IPS-15b (cell line): ENCODE data around the gene ISY1.
"Not testable (repeated sequence)": the region's sequence is repeated elsewhere in the genome, so short reads cannot be mapped to it uniquely, and the experiment has no call there.

ENCODE experiments used
- H3K27me3 ChIP-seq: one replicate; pipeline ENCODE4 v1.6.1; 2013; ENCODE audit warnings: low read length; ENCODE audit not compliant: control insufficient read depth, insufficient read depth
- H3K36me3 ChIP-seq: one replicate; pipeline ENCODE4 v1.6.1; 2013; ENCODE audit warnings: low read length; ENCODE audit not compliant: control insufficient read depth, insufficient read depth
- H3K4me1 ChIP-seq: one replicate; pipeline ENCODE4 v1.6.1; 2013; ENCODE audit warnings: mild to moderate bottlenecking, low read length; ENCODE audit not compliant: control insufficient read depth, insufficient read depth
- H3K4me3 ChIP-seq: one replicate; pipeline ENCODE4 v1.5.1; 2013; ENCODE audit warnings: low read depth, low read length
- H3K9ac ChIP-seq: one replicate; pipeline ENCODE4 v1.6.1; 2013; ENCODE audit warnings: low read depth, mild to moderate bottlenecking, low read length
- H3K9me3 ChIP-seq: one replicate; pipeline ENCODE4 v1.6.1; 2013; ENCODE audit warnings: mild to moderate bottlenecking, low read length; ENCODE audit not compliant: control insufficient read depth, insufficient read depth

Gene ISY1

GRCh38 chr3:129100274-129100673, 60.6 kb downstream of the ISY1 start:
- Histone ChIP-seq H3K9ac (no peak overlapping the region), H3K27me3 (no peaks in the 10 kb centered on the region), H3K4me1 (no peaks in the 10 kb centered on the region), H3K9me3 (no peaks in the 10 kb centered on the region), H3K36me3 (peaks cover 6% of the 10 kb centered on the region), H3K4me3 (no peak overlapping the region)

DNA sequence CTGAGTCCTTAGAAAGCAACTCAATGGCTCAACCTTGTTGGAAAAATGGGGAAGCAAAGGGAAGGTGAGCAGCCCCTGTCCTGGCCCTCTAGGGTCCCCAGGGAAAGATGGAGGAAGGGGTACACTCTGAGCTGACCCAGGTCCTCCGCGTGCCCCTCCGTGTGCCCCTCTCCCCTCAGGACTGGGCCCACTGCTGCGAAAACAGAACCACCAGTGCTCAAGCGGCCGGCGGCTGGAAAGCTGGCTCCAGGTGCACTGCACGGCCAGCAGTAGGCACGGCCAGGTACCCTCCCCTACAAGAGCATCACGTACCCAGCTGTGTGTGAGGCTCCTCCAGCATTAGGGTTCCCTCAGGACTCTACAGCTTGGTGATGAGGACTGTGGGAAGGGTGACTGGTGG, 65.6 kb downstream of the ISY1 start:
- Histone ChIP-seq H3K9ac (no peak overlapping the region), H3K9me3 (no peaks in the 10 kb centered on the region), H3K36me3 (peaks cover 10% of the 10 kb centered on the region), H3K4me3 (no peak overlapping the region), H3K27me3 (no peaks in the 10 kb centered on the region), H3K4me1 (no peaks in the 10 kb centered on the region)

DNA sequence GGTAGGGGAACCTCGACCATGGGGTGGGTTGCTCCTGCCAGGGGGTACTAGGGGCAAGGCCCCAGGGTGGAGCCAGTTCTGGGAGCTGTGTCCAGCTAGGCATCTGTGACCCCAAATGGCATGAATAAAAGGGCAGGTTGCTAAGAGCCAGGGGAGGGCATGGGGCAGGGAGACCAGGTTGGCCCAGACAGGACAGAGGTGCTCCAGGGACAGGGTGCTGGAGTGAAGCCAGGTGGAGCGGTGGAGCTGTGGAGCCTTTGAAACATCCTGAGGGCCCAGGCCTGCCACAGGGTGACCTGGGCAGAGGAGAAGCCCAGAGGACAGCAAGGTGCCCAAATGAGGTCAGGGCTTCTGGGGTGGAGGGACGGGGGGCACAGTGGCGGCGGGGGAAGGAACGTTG, 72.6 kb downstream of the ISY1 start:
- not testable (repeated sequence) for H3K4me3 ChIP-seq, H3K4me1 ChIP-seq, H3K9ac ChIP-seq, H3K27me3 ChIP-seq, H3K9me3 ChIP-seq, H3K36me3 ChIP-seq

GRCh38 chr3:129087904-129088303, 73.0 kb downstream of the ISY1 start:
- not testable (repeated sequence) for H3K9me3 ChIP-seq, H3K4me1 ChIP-seq, H3K36me3 ChIP-seq, H3K27me3 ChIP-seq, H3K9ac ChIP-seq, H3K4me3 ChIP-seq

DNA sequence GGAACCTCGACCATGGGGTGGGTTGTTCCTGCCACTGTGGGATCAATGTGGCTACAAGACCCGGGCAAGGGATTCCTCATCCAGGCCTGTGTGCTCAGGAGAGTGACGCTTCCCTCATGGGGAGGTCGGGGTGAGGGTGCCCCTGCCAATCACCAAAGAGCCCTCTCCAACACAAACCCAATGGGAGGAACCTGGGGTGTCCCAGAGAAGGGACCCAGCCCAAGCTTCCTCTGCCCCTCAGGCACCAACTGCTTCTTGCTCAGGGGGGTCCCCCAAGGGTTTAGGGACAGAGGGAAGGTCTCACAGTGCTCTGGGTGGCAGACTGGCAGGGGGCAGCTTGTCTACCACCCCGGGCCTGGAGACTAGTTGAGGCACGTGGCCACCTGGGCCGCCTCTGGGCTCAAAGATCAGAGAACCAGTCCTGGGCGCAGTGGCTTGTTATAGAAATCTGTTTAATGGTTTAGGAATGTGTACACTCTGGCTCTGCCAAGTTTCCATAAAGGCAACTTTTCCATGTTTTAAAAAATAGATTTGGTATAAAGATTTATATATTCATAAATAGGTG, 73.6 kb downstream of the ISY1 start:
- Histone ChIP-seq H3K4me1 (no peaks in the 10 kb centered on the region), H3K4me3 (no peak overlapping the region), H3K9me3 (no peaks in the 10 kb centered on the region), H3K9ac (no peak overlapping the region), H3K27me3 (no peaks in the 10 kb centered on the region), H3K36me3 (peaks cover 2% of the 10 kb centered on the region)

DNA sequence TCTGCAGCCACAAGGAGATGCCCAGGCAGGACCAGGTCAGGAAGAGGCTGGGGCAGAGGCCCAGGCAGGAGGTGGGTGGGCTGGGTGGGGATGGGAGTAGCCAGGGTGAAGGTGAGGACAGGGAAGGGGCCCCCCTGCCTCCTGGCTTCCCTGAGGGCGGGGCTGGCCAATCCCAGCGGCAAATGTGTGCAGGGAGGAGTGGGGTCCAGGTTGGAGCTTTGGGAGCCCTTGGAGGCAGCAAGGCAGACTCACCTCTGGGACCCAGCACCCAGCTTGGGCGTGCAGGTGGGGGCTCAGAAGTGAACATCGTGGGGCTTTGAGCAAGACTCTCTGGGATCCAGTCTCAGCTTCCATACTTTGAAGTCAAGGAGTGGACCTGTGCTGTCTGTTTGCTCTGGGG, 75.0 kb downstream of the ISY1 start:
- no peaks in the 10 kb centered on the region for H3K27me3 ChIP-seq
- no peaks in the 10 kb centered on the region for H3K9me3 ChIP-seq
- H3K4me3 ChIP-seq: no peak overlapping the region
- no peak overlapping the region for H3K9ac ChIP-seq
- no peaks in the 10 kb centered on the region for H3K4me1 ChIP-seq
- no peaks in the 10 kb centered on the region for H3K36me3 ChIP-seq

- Histone ChIP-seq H3K9ac (no peak overlapping the region), H3K4me1 (no peaks in the 10 kb centered on the region), H3K9me3 (no peaks in the 10 kb centered on the region), H3K27me3 (no peaks in the 10 kb centered on the region), H3K36me3 (no peaks in the 10 kb centered on the region), H3K4me3 (no peak overlapping the region)
Measured at GRCh38 chr3:129085165-129085715, 75.6 kb downstream of the ISY1 start.

DNA sequence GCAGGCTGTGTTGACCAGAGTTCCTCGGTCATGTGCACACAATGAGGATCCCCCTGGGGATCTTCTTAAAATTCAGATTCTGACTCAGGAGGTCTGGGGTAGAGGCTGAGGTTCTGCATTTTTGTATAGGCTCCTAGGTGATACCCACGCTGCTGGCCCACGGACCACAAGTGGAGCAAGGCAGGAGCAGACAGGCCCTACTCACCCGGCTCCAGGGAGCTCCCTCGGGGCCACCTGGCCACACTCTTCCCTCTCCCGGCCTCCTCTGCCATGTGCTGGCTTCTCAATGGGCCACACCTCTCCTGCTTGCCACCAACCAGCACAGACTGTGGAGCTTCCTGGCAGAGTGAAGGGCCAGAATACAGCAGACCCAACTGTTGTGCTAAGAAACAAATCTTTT, 76.4 kb downstream of the ISY1 start:
- no peak overlapping the region for H3K9ac ChIP-seq
- no peaks in the 10 kb centered on the region for H3K9me3 ChIP-seq
- no peaks in the 10 kb centered on the region for H3K4me1 ChIP-seq
- H3K27me3 ChIP-seq: no peaks in the 10 kb centered on the region
- H3K36me3 ChIP-seq: no peaks in the 10 kb centered on the region
- H3K4me3 ChIP-seq: no peak overlapping the region

GRCh38 chr3:129082026-129082425, 78.8 kb downstream of the ISY1 start:
- no peak overlapping the region for H3K9ac ChIP-seq
- no peaks in the 10 kb centered on the region for H3K36me3 ChIP-seq
- H3K27me3 ChIP-seq: no peaks in the 10 kb centered on the region
- H3K9me3 ChIP-seq: no peaks in the 10 kb centered on the region
- no peaks in the 10 kb centered on the region for H3K4me1 ChIP-seq
- no peak overlapping the region for H3K4me3 ChIP-seq

DNA sequence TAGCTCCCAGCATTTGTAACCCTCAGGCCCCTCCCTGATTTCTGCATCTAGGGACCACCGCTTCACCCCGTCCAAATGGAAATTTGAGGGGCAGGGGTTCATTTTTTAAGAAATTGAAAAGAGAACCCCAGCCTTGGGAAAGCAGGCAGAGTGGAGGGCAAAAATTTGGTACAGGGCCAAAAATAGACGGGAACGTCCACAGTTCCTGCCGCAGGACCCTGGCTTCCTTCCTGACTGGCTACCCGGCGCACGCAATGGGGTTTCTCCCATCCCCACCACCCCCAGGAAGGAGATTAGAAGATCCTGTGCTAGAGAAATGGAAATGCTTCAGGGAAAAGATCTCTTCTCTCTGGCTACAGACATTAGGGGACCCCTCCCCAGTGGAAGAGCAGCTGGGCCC, 79.4 kb downstream of the ISY1 start:
- no peak overlapping the region for H3K4me3 ChIP-seq
- H3K27me3 ChIP-seq: no peaks in the 10 kb centered on the region
- no peaks in the 10 kb centered on the region for H3K9me3 ChIP-seq
- H3K4me1 ChIP-seq: no peaks in the 10 kb centered on the region
- no peak overlapping the region for H3K9ac ChIP-seq
- H3K36me3 ChIP-seq: no peaks in the 10 kb centered on the region

DNA sequence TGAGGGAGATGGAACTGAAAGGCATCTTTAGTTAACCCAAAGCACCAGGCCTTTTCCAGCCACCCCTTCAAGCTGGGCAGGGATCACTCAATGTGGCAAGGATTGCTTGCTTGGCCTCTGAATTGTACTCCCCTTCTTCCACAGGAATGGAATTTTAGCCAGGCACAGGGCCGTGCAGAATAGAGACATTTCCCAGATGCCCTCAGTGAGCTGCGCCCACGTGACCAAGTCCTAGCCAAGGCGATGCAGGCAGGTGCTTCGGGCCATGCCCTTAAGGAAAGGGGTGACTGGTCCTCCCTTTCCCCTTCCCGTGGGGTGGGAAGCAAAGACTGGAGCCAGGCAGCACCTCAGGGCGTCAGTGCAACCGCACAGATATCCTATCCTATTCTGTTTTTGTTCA, 82.4 kb downstream of the ISY1 start:
- Histone ChIP-seq H3K27me3 (no peaks in the 10 kb centered on the region), H3K9ac (no peak overlapping the region), H3K4me3 (no peak overlapping the region), H3K9me3 (no peaks in the 10 kb centered on the region), H3K4me1 (no peaks in the 10 kb centered on the region), H3K36me3 (no peaks in the 10 kb centered on the region)
